Activated CD8-positive, alpha-beta memory T cell treated with anti-CD3 and anti-CD28 coated beads, Interleukin-2, amount 50 U/mL, for 1 hour (primary cell): ENCODE measurements around the gene LRRC4.

Experiments
- DNase-seq: peaks from one replicate; pipeline ENCODE4 v3.0.0-alpha.2; 2020; ENCODE audit errors: extremely low read depth

The LRRC4 gene

GRCh38 chr7:128030654-128031611, at the start of gene LRRC4:
TSS of gene LRRC4 (minus strand) at chr7:128031437. CDS start at chr7:128030640, 797 bp downstream.
- no peak for DNase-seq

GRCh38 chr7:128080169-128080568, 48.9 kb upstream of the LRRC4 start:
- DNase-seq: no peak

- DNase-seq: no peak
Measured at GRCh38 chr7:128078309-128078708, 47.1 kb upstream of the LRRC4 start.

GRCh38 chr7:128076796-128077271, 45.6 kb upstream of the LRRC4 start:
- DNase-seq: no peak

GRCh38 chr7:128076196-128076795, 45.1 kb upstream of the LRRC4 start:
- DNase-seq: no peak

GRCh38 chr7:128075242-128076095, 44.2 kb upstream of the LRRC4 start:
- no peak for DNase-seq

GRCh38 chr7:128074736-128075135, 43.5 kb upstream of the LRRC4 start:
- DNase-seq: no peak

- DNase-seq: no peak
Measured at GRCh38 chr7:128074336-128074735, 43.1 kb upstream of the LRRC4 start.

- no peak for DNase-seq
Measured at GRCh38 chr7:128073671-128074310, 42.6 kb upstream of the LRRC4 start.

GRCh38 chr7:128071801-128072200, 40.6 kb upstream of the LRRC4 start:
- no peak for DNase-seq

GRCh38 chr7:128071376-128071775, 40.1 kb upstream of the LRRC4 start:
- DNase-seq: no peak

- DNase-seq: no peak
Measured at GRCh38 chr7:128069373-128070364, 38.4 kb upstream of the LRRC4 start.

- DNase-seq: no peak
Measured at GRCh38 chr7:128068785-128069184, 37.5 kb upstream of the LRRC4 start.

GRCh38 chr7:128067983-128068382, 36.7 kb upstream of the LRRC4 start:
- DNase-seq: no peak

GRCh38 chr7:128066858-128067257, 35.6 kb upstream of the LRRC4 start:
- no peak for DNase-seq

GRCh38 chr7:128066395-128066794, 35.2 kb upstream of the LRRC4 start:
- DNase-seq: no peak

GRCh38 chr7:128065872-128066271, 34.6 kb upstream of the LRRC4 start:
- no peak for DNase-seq

- no peak for DNase-seq
Measured at GRCh38 chr7:128063088-128063487, 31.9 kb upstream of the LRRC4 start.

- no peak for DNase-seq
Measured at GRCh38 chr7:128060018-128060417, 28.8 kb upstream of the LRRC4 start.
